GM12875 (cell line): Measurements from ENCODE around the gene C1QTNF7.
A peak's percentile ranks its signal among the peaks of the same experiment; 100 is the strongest.

Experiments
- H3K4me3 ChIP-seq: one replicate; pipeline ENCODE4 v1.5.1; 2011; ENCODE audit warnings: low read depth, low read length, control low read depth
- CTCF ChIP-seq: IDR thresholded peaks from 2 replicates; pipeline ENCODE4 v1.5.1; 2011; ENCODE audit warnings: low read depth, mild to moderate bottlenecking, control low read depth, inconsistent platforms, low read length, moderate library complexity, borderline replicate concordance; ENCODE audit not compliant: insufficient read depth

Gene C1QTNF7

DNA sequence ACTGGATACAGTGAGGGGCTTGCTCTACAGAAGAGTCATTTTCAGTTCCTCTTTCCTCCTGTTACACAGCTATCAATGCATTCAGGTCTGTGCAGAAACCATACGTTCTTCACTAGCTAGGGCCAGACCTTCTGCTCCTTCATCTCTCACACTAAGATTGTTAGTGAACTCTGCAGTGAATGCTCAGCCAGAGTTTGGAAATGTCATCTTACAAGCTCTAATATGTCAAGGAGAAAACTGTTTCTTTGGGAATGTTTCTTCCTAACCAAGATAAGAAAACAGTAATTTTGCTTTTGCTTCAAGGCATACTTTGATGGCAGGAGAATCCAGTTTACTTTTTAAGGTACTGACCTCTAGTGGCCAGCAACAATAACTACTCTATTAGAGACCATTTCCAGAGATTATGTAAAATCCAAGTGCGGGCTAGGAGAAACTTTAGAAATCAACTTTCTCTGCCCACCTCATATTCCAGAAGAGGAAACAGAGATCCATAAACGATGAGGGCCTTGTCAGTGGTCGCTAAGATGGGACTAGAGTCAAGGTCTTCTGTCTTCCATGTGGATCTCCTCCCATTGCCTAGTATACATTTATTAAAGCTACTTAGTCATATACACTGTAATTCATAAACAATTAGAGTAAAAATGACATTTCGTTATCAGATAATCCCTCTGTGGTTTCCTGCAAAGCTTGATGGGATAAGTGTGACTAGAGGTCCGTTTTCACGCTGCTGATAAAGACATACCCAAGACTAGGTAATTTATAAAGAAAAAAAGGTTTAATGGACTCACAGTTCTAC, 29.8 kb downstream of the C1QTNF7 start:
- peak; percentile 60 for TF ChIP-seq CTCF
- H3K4me3 ChIP-seq: no peak overlapping the region

GRCh38 chr4:15458616-15459015, 30.8 kb downstream of the C1QTNF7 start:
- H3K4me3 ChIP-seq: no peak overlapping the region
- TF ChIP-seq CTCF: no peak

DNA sequence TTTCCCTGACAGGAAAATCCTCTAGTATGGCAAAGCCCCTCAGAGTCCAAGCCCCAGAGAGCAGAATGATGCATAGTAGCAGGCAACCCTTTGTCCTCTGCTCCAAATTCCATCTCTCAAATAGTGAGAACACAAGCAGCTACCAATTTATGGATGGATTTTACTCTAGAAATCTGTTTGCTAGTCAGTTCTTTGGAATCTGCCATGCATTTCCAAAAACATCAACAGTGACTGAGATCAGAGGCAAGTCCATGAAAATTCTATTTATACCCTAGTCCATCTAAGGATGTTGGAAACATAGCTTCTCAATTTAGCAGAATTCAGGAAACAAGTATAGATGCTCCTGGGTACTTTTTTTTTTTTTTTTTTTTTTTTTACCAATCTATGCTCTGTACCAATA, 31.9 kb downstream of the C1QTNF7 start:
- H3K4me3 ChIP-seq: no peak overlapping the region
- no peak for TF ChIP-seq CTCF

GRCh38 chr4:15466596-15466995, 38.8 kb downstream of the C1QTNF7 start:
- no peak for TF ChIP-seq CTCF
- H3K4me3 ChIP-seq: no peak overlapping the region

- TF ChIP-seq CTCF: no peak
- no peak within 1 kb of the TSS for H3K4me3 ChIP-seq
Observed at GRCh38 chr4:15469402-15470127, 41.7 kb downstream of the C1QTNF7 start, which contains the start of gene CC2D2A. TSS of gene CC2D2A (plus strand) at chr4:15469882. CDS start at chr4:15475933, 6,051 bp downstream.

DNA sequence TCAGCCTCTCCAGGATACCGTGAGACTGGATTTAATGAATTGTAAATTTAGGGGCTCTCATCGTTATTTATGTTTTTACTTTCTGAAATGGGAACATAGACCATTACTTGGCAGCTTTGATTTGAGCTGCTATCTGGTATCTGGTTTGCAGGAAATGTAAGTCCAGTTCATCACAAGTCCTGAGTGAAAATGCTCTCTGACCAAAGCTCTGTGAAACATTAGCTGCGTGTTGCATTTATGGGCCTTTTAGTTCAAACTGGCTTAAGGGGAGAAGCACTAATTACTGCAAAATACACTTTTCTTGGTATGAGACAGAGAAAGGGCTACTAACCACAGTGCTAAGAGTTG, 42.3 kb downstream of the C1QTNF7 start:
- no peak for TF ChIP-seq CTCF
- H3K4me3 ChIP-seq: no peak overlapping the region

- TF ChIP-seq CTCF: no peak
- no peak overlapping the region for H3K4me3 ChIP-seq
Observed at GRCh38 chr4:15476396-15476795, 48.6 kb downstream of the C1QTNF7 start.
